A549 (cell line): Measurements from ENCODE around the gene PARD6B. TPM values are rescaled to one million over a fixed set of nuclear protein-coding genes. Genes with fewer than 3 reads are reported as not detected.

Experiments used
- ATAC-seq, 2 experiments: fragments of 200-7000 bp in 1 of 2; fragments of >200 bp in 1 of 2; cut with Nextera tagmentation in 1 of 2; cut with Tn5 transposase in 1 of 2; 3 replicates each; pipeline versions ENCODE4 v1.8.0 to v1.9.1; 2018 to 2020; ENCODE audit warnings: mild to moderate bottlenecking in 1 of 2, moderate library complexity in 1 of 2
- CTCF ChIA-PET: fragments of 300-600 bp; sonication (Branson Sonifier 250); formaldehyde crosslinking; extraction: SDS; loops from one replicate; lab custom pipeline; 2021; ENCODE audit warnings: antibody characterized with exemption, inconsistent platforms; lab: Yijun Ruan, JAX
- POLR2A ChIA-PET: fragments of 350-600 bp; formaldehyde crosslinking; extraction: SDS; loops from one replicate; lab custom pipeline; 2021; ENCODE audit warnings: antibody characterized with exemption, inconsistent platforms; lab: Yijun Ruan, JAX
- DNase-seq, 2 experiments: peaks; one replicate each; pipeline versions ENCODE4 v3.0.0 to v3.0.0-alpha.2; 2011 to 2016; ENCODE audit warnings: low read depth in 1 of 2, low spot score in 1 of 2
- FAIRE-seq: peaks from 2 replicates; lab custom pipeline; 2011; peaks lifted over from hg19 to GRCh38; lab: Jason Lieb, UNC
- H3K27ac ChIP-seq, 2 experiments: fragments of >200 bp; sonication (Bioruptor Twin); formaldehyde crosslinking; 3 replicates each; pipeline ENCODE4 v1.5.1; 2016 to 2017
- H3K4me1 ChIP-seq: fragments of >200 bp; sonication (Bioruptor Twin); formaldehyde crosslinking; 3 replicates; pipeline ENCODE4 v1.6.1; 2016
- H3K4me2 ChIP-seq: fragments of >200 bp; sonication (Bioruptor Twin); formaldehyde crosslinking; 3 replicates; pipeline ENCODE4 v1.6.1; 2016
- H3K4me3 ChIP-seq: fragments of >200 bp; sonication (Bioruptor Twin); formaldehyde crosslinking; 3 replicates; pipeline ENCODE4 v1.5.1; 2016
- H3K9me3 ChIP-seq: fragments of >200 bp; sonication (Bioruptor Twin); formaldehyde crosslinking; 3 replicates; pipeline ENCODE4 v1.6.1; 2016
- BHLHE40 ChIP-seq: IDR thresholded peaks from 2 replicates; pipeline ENCODE4 v1.6.1; 2012; ENCODE audit warnings: low read depth, low read length, inconsistent platforms
- CBX2 ChIP-seq: fragments of 200-600 bp; sonication (generic); IDR thresholded peaks from 2 replicates; pipeline ENCODE4 v1.6.1; 2016; ENCODE audit warnings: low read depth, mild to moderate bottlenecking, borderline replicate concordance
- CEBPB ChIP-seq, 2 experiments: fragments of >200 bp in 1 of 2; sonication (Bioruptor Twin) in 1 of 2; formaldehyde crosslinking in 1 of 2; IDR thresholded peaks; 2 replicates each; pipeline ENCODE4 v1.6.1; 2012 to 2016
- CHD4 ChIP-seq: fragments of 200-600 bp; sonication (generic); IDR thresholded peaks from 2 replicates; pipeline ENCODE4 v1.6.1; 2016; ENCODE audit warnings: antibody characterized with exemption, mild to moderate bottlenecking, borderline replicate concordance
- EP300 ChIP-seq, 2 experiments: fragments of >200 bp; sonication (Bioruptor Twin); formaldehyde crosslinking; IDR thresholded peaks; 2 replicates in 1 of 2; 3 replicates in 1 of 2; pipeline ENCODE4 v1.6.1; 2016 to 2017
- FOSB ChIP-seq: fragments of 250-450 bp; sonication (Bioruptor Pico); IDR thresholded peaks from 2 replicates; pipeline ENCODE4 v1.5.0; 2020; ENCODE audit warnings: mild to moderate bottlenecking, moderate library complexity
- HOXB13 ChIP-seq: fragments of 250-450 bp; sonication (Bioruptor Pico); IDR thresholded peaks from 2 replicates; pipeline ENCODE4 v1.5.0; 2020; ENCODE audit warnings: low read depth, mild to moderate bottlenecking, moderate library complexity
- HOXB5 ChIP-seq: fragments of 250-450 bp; sonication (Bioruptor Pico); IDR thresholded peaks from 2 replicates; pipeline ENCODE4 v1.5.0; 2020; ENCODE audit warnings: mild to moderate bottlenecking, moderate library complexity
- JUN ChIP-seq, 2 experiments: fragments of >200 bp; sonication (Bioruptor Twin); formaldehyde crosslinking; IDR thresholded peaks; 2 replicates in 1 of 2; 3 replicates in 1 of 2; pipeline ENCODE4 v1.6.1; 2016 to 2017
- KDM1A ChIP-seq: fragments of 200-600 bp; sonication (generic); IDR thresholded peaks from 2 replicates; pipeline ENCODE4 v1.6.1; 2016; ENCODE audit warnings: low read depth, mild to moderate bottlenecking
- MAFK ChIP-seq: fragments of 450-650 bp; IDR thresholded peaks from 2 replicates; pipeline ENCODE4 v1.6.1; 2014; ENCODE audit not compliant: partially characterized antibody
- MAZ ChIP-seq: fragments of 150-350 bp; IDR thresholded peaks from 2 replicates; pipeline ENCODE4 v1.6.1; 2014; ENCODE audit warnings: antibody characterized with exemption, low read depth, low read length, borderline replicate concordance
- MYC ChIP-seq: IDR thresholded peaks from 2 replicates; pipeline ENCODE4 v1.6.1; 2012; ENCODE audit warnings: mild to moderate bottlenecking, inconsistent platforms, low read length, improper control_type of control experiment, borderline replicate concordance
- NPAS2 ChIP-seq: fragments of 250-450 bp; sonication (Bioruptor Pico); IDR thresholded peaks from 2 replicates; pipeline ENCODE4 v1.8.0; 2022; ENCODE audit warnings: mild to moderate bottlenecking, moderate library complexity, borderline replicate concordance
- POLR2A ChIP-seq: IDR thresholded peaks from 2 replicates; pipeline ENCODE4 v1.6.1; 2012; ENCODE audit warnings: mild to moderate bottlenecking, low read length
- RAD21 ChIP-seq, 2 experiments: fragments of >200 bp in 1 of 2; sonication (Bioruptor Twin) in 1 of 2; formaldehyde crosslinking in 1 of 2; IDR thresholded peaks in 1 of 2; conservative IDR thresholded peaks in 1 of 2; 2 replicates in 1 of 2; 3 replicates in 1 of 2; pipeline ENCODE4 v1.6.1; 2012 to 2018; ENCODE audit warnings: inconsistent platforms in 1 of 2
- RFX5 ChIP-seq: fragments of 450-650 bp; IDR thresholded peaks from 2 replicates; pipeline ENCODE4 v1.7.1; 2014; ENCODE audit warnings: antibody characterized with exemption, mild to moderate bottlenecking, moderate library complexity
- SMC3 ChIP-seq: fragments of >200 bp; sonication (Bioruptor Twin); formaldehyde crosslinking; IDR thresholded peaks from 3 replicates; pipeline ENCODE4 v1.6.1; 2018; ENCODE audit warnings: inconsistent platforms
- SREBF2 ChIP-seq: fragments of 450-650 bp; IDR thresholded peaks from 2 replicates; pipeline ENCODE4 v1.6.1; 2014; ENCODE audit warnings: mild to moderate bottlenecking, moderate library complexity
- TFCP2L1 ChIP-seq: fragments of 250-450 bp; sonication (Bioruptor Pico); IDR thresholded peaks from 2 replicates; pipeline ENCODE4 v1.5.0; 2021; ENCODE audit warnings: mild to moderate bottlenecking
- ZC3H11A ChIP-seq: fragments of 450-650 bp; IDR thresholded peaks from 2 replicates; pipeline ENCODE4 v1.6.1; 2014; ENCODE audit warnings: antibody characterized with exemption, mild to moderate bottlenecking
- ZFP36 ChIP-seq: fragments of 450-650 bp; IDR thresholded peaks from 2 replicates; pipeline ENCODE4 v1.6.1; 2014; ENCODE audit warnings: borderline replicate concordance; ENCODE audit not compliant: partially characterized antibody
- ZNF302 ChIP-seq: fragments of 250-450 bp; sonication (Bioruptor Pico); IDR thresholded peaks from 2 replicates; pipeline ENCODE4 v1.9.0; 2021; ENCODE audit warnings: inconsistent platforms, mild to moderate bottlenecking, moderate library complexity
- ZSCAN20 ChIP-seq: fragments of 250-450 bp; sonication (Bioruptor Pico); IDR thresholded peaks from 2 replicates; pipeline ENCODE4 v1.8.0; 2022; ENCODE audit warnings: mild to moderate bottlenecking, moderate library complexity
- WGBS: methylation state at CpG from one replicate; pipeline ENCODE4 v1.1.6; 2017; ENCODE audit errors: missing lambda C conversion rate; 5-methylcytosine and 5-hydroxymethylcytosine counted together
- polyA plus RNA-seq, 4 experiments: library from polyadenylated mRNA; depleted of rRNA in 3 of 4; stranded (reverse); fragments of >200 nt; fragmentation: RNase III in 1 of 4; extraction: RNeasy Plus Mini Kit Qiagen cat#74134 plus additional on column Dnase treatment in 1 of 4; gene quantifications; 2 replicates in 3 of 4; 3 replicates in 1 of 4; pipeline ENCODE4 v1.2.3, GENCODE V29; 2011 to 2017
- TF ChIP-seq, protein P1 (sequence below): fragments of 450-650 bp; IDR thresholded peaks from 2 replicates; pipeline ENCODE4 v1.6.1; 2014; ENCODE audit warnings: antibody characterized with exemption
- TF ChIP-seq, protein P2 (sequence below): fragments of >200 bp; sonication (Bioruptor Twin); formaldehyde crosslinking; IDR thresholded peaks from 3 replicates; pipeline ENCODE4 v1.5.1; 2016
- TF ChIP-seq, protein P3 (sequence below): IDR thresholded peaks from 2 replicates; pipeline ENCODE4 v1.6.1; 2012
- TF ChIP-seq, protein P4 (sequence below): fragments of >200 bp; sonication (Bioruptor Twin); formaldehyde crosslinking; IDR thresholded peaks from 3 replicates; pipeline ENCODE4 v1.6.1; 2016

The PARD6B gene
- polyA plus RNA-seq, 2 of the 4 experiments (the other 2 are of a cell fraction), result 3.1 to 6.4 TPM

GRCh38 chr20:50758992-50759391 is 27.6 kb downstream of the PARD6B start (continued):
- TF ChIP-seq KDM1A, result no peak
- no peak for TF ChIP-seq CEBPB (IDR thresholded peaks at IDR 0.05)
- TF ChIP-seq, protein P1, sequence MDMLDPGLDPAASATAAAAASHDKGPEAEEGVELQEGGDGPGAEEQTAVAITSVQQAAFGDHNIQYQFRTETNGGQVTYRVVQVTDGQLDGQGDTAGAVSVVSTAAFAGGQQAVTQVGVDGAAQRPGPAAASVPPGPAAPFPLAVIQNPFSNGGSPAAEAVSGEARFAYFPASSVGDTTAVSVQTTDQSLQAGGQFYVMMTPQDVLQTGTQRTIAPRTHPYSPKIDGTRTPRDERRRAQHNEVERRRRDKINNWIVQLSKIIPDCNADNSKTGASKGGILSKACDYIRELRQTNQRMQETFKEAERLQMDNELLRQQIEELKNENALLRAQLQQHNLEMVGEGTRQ, result no peak
- TF ChIP-seq MYC, result no peak
- TF ChIP-seq, protein P2, sequence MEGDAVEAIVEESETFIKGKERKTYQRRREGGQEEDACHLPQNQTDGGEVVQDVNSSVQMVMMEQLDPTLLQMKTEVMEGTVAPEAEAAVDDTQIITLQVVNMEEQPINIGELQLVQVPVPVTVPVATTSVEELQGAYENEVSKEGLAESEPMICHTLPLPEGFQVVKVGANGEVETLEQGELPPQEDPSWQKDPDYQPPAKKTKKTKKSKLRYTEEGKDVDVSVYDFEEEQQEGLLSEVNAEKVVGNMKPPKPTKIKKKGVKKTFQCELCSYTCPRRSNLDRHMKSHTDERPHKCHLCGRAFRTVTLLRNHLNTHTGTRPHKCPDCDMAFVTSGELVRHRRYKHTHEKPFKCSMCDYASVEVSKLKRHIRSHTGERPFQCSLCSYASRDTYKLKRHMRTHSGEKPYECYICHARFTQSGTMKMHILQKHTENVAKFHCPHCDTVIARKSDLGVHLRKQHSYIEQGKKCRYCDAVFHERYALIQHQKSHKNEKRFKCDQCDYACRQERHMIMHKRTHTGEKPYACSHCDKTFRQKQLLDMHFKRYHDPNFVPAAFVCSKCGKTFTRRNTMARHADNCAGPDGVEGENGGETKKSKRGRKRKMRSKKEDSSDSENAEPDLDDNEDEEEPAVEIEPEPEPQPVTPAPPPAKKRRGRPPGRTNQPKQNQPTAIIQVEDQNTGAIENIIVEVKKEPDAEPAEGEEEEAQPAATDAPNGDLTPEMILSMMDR, result no peak

GRCh38 chr20:50759678-50760077 is 28.3 kb downstream of the PARD6B start:
- H3K4me1 ChIP-seq, result peaks cover 52% of the 10 kb centered on the region
- H3K9me3 ChIP-seq, result no peaks in the 10 kb centered on the region
- ChIA-PET CTCF (interaction anchor here (0.6 to 4.7 kb wide), 6 partner anchors 8 to 212 kb away, joined by 3 to 36 read pairs (median 4); no protein-coding TSS in a partner anchor), POLR2A (no interaction called here)
- H3K27ac ChIP-seq, result peak overlapping the region; percentile 96 to 98
- FAIRE-seq (no peak), DNase-seq (no peak), ATAC-seq (no peak)
- H3K4me2 ChIP-seq, result no peak overlapping the region
- no peak overlapping the region for H3K4me3 ChIP-seq
- WGBS, result 95% methylated on average over 5 of the region's 5 CpGs
- TF ChIP-seq MAFK, result no peak
- no peak for TF ChIP-seq CHD4
- TF ChIP-seq SREBF2, result no peak
- no peak for TF ChIP-seq RFX5
- TF ChIP-seq POLR2A, result no peak
- TF ChIP-seq MAZ, result no peak
- TF ChIP-seq RAD21 (conservative IDR thresholded peaks at IDR 0.05 in 1 of 2, IDR thresholded peaks at IDR 0.05 in 1 of 2), result no peak
- no peak for TF ChIP-seq BHLHE40
- no peak for TF ChIP-seq ZFP36
- no peak for TF ChIP-seq MYC
- TF ChIP-seq HOXB13, result no peak
- no peak for TF ChIP-seq ZNF302 (CRISPR knock-in tag)
- TF ChIP-seq, protein P3, sequence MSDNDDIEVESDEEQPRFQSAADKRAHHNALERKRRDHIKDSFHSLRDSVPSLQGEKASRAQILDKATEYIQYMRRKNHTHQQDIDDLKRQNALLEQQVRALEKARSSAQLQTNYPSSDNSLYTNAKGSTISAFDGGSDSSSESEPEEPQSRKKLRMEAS, result no peak
- no peak for TF ChIP-seq SMC3
- no peak for TF ChIP-seq CBX2
- no peak for TF ChIP-seq ZSCAN20
- no peak for TF ChIP-seq ZC3H11A
- TF ChIP-seq NPAS2 (CRISPR knock-in tag), result no peak
- no peak for TF ChIP-seq TFCP2L1
- TF ChIP-seq, protein P1, result no peak

GRCh38 chr20:50762045-50762422 is 30.7 kb downstream of the PARD6B start:
- POLR2A ChIA-PET, result interaction anchor here (0.7 to 1.9 kb wide), 8 partner anchors 9 to 532 kb away, joined by 3 to 11 read pairs (median 5); partner anchors contain the start of genes ADNP and BCAS4
- FAIRE-seq (no peak), DNase-seq (no peak), ATAC-seq (peak; percentile 44 to 46; a peak in 5 of 6 replicates)
- Histone ChIP-seq H3K4me1 (peaks cover 66% of the 10 kb centered on the region), H3K27ac (peak overlapping the region; percentile 96 to 98), H3K4me3 (0 out of 3 replicates have a peak overlapping the region, but pooled peaks have one; percentile 4), H3K9me3 (no peaks in the 10 kb centered on the region), H3K4me2 (peak overlapping the region; percentile 78)
- CTCF ChIA-PET, result interaction anchor here (0.6 to 4.7 kb wide), 13 partner anchors 13 to 574 kb away, joined by 3 to 36 read pairs (median 6); partner anchors contain the start of gene BCAS4
- WGBS, result 0% methylated on average over 6 of the region's 6 CpGs
- no peak for TF ChIP-seq KDM1A
- TF ChIP-seq EP300 (IDR thresholded peaks at IDR 0.05), result peak in 1 of 2 experiments; percentile 9; a peak in 1 of 5 replicates
- peak; percentile 5; the same call in 1 of the 2 replicates for TF ChIP-seq MYC
- TF ChIP-seq, protein P4, sequence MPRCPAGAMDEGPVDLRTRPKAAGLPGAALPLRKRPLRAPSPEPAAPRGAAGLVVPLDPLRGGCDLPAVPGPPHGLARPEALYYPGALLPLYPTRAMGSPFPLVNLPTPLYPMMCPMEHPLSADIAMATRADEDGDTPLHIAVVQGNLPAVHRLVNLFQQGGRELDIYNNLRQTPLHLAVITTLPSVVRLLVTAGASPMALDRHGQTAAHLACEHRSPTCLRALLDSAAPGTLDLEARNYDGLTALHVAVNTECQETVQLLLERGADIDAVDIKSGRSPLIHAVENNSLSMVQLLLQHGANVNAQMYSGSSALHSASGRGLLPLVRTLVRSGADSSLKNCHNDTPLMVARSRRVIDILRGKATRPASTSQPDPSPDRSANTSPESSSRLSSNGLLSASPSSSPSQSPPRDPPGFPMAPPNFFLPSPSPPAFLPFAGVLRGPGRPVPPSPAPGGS, result 0 out of 3 replicates have a peak, but pooled peaks have one; percentile 16
- TF ChIP-seq HOXB5, result no peak
- TF ChIP-seq JUN (IDR thresholded peaks at IDR 0.05), result no peak
- TF ChIP-seq FOSB (CRISPR knock-in tag), result peak; percentile 26; the same call in 1 of the 2 replicates
